GM19467 (cell line): ENCODE results near the gene LRMDA.

ENCODE experiments used
- ATAC-seq: cut with Tn5 transposase; IDR thresholded peaks from one replicate; pipeline ENCODE4 v1.9.1; 2021; ENCODE audit warnings: mild to moderate bottlenecking, moderate library complexity; ENCODE audit not compliant: unreplicated experiment

Gene LRMDA

GRCh38 chr10:75470901-75471300 lies 39.5 kb downstream of the LRMDA start:
- ATAC-seq: no peak

GRCh38 chr10:75472685-75473084 lies 41.3 kb downstream of the LRMDA start:
- ATAC-seq: no peak

DNA sequence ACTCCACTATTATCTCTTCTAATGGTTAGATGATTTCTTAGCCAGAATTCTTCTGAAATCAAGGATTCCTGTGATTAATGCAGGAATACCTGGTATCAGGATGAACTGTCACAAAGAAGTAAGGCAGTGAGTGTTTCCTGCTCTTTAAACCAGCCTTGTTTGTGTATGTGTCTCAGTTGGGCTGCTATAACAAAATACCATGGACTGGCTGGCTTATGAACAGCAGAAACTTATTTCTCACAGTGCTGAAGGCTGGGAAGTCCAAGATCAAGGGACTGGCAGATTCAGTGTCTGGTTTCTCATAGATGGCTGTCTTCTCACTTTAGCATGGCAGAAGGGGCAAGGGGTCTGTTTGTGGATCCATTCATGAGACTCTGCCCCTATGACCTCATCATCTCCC lies 42.7 kb downstream of the LRMDA start:
- ATAC-seq: no peak

DNA sequence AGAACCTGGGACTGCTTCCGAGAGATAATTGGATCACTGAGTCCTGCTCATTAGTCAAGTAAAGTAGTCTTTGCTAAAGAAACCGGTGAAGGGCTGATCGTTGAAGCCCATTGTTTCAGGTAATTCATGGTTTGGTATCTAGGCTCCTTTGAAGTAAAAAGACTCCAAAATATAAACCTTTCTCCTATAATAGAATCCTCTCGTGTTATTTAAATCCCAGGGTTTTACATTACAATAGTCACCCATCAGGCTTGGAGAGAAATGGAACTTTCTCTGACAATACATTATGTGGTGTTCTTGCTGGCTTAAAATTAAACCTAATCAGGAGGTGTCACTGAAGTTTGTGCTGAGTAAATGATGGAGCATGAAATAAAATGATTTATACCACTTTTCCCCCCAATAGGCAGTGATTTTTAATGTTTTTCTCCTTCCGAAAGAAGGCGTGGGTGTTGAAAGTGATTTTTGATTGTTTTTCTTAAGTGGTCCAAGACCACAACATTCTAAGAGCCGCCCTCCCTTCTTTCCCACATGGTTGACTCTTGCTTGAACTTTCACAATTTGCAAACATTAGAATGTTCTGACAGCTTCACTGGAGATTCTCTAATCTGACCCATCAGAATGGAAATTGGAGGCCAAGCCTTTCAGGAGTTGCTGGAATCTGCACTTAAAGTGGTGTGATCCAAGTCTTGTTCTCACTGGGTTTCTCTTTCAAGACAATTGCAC lies 44.2 kb downstream of the LRMDA start:
- no peak for ATAC-seq

DNA sequence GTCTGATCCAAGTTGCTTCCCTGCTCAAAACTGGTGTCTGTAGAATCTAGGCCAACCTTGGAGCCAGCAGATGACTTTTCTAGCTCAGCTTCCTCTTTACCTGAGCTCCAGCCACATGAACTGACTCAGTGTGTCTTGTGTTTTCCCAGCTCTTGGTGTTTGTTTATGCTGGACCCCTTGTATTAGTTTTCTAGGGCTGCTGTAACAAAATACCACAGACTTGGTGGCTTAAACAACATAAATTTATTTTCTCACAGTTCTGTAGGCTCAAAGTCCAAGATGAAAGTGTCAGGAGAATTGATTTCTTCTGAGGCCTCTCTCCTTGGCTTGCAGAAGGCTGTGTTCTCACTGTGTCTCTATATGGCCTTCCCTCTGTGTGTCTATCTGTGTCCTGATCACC lies 45.1 kb downstream of the LRMDA start:
- no peak for ATAC-seq

GRCh38 chr10:75476985-75477384 lies 45.6 kb downstream of the LRMDA start:
- ATAC-seq: no peak

DNA sequence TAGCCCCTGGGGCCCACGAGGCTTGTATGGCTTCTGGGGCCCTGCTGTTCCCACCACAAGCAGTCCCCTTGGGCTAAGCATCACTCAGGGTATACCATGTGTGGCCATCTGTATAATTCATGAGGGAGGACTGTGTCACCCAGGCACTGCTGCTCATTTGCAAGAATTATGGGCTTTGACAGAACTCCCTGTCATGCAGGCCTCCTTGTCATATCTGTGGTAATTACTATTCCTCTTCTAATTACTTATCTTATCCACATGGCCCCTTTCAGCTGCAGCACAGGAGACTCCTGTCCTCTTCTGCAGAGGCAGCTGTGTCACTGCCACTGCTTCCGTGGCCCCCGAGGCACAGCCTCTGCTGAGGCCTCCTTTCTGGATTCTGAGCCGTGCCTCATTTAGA lies 46.3 kb downstream of the LRMDA start:
- ATAC-seq: no peak

- no peak for ATAC-seq
Observed at GRCh38 chr10:75480374-75480773, 49.0 kb downstream of the LRMDA start.

- ATAC-seq: no peak
Observed at GRCh38 chr10:75483188-75483587, 51.8 kb downstream of the LRMDA start.

DNA sequence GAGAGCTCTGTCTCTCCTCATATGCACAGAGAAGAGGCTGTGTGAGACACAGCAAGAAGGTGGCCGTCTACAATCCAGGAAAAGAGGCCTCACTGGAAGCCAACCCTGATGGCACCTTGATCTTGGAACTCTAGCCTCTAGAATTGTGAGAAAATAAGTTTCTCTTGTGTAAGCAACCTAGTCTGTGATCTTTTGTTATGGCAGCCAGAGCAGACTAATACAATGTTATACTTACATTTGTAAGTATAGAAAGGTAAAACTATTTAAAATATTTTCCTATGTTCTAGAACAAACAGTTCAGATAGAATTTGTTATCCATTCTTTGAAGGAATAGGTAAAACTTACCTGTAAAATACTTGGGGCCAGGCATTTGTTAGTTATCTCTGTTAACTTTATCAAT lies 53.3 kb downstream of the LRMDA start:
- no peak for ATAC-seq

DNA sequence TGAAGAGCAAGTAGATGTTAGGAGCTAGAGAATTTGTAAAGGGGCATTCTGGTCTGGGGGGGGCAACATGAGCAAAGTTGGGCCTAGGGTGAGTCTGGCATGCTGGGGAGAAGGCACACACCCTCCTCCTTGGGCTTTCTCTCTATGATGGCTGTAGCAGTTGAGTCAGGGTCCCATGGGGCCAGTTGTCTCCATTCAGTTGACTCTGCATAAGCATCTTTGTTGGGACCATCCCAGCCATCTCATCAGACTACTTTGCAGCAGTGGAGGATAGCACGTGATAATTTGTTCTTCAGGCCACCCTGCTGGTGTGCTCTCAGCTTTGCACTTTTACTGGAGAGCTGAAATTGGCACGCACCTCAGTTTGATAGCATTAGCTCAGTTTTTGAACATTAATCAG lies 55.2 kb downstream of the LRMDA start:
- ATAC-seq: no peak

DNA sequence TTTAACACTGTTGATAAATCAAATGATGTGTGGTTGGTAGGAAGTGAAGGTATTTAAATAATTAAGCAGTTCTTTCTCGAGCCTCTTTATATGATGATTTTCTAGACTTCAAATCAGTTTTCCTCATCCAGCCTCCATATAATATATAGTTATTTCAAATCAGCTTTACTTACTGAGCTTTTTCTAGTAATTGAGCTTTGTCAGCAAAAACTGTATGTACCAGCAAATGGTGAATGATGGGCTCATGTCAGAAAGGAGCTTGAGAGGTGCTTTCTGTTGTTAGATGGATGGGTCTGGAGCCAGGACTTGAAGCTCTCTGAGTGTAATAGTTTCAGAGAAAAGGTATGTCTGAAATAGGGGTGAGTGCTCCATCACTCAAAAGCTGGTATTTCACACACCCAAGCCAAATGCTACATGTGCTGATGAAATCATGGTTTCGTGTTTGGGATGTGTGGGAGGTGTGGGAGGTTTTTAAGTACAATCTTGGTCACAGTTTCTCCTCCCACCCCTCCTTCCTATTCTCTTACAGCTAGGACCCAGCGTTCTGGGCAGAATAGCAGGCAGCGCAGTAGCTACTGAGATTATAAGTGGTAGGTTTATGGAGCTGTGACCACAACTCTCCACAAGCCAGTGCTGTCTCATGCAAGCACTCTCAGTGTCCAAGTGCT lies 55.8 kb downstream of the LRMDA start:
- peak; percentile 62 for ATAC-seq

DNA sequence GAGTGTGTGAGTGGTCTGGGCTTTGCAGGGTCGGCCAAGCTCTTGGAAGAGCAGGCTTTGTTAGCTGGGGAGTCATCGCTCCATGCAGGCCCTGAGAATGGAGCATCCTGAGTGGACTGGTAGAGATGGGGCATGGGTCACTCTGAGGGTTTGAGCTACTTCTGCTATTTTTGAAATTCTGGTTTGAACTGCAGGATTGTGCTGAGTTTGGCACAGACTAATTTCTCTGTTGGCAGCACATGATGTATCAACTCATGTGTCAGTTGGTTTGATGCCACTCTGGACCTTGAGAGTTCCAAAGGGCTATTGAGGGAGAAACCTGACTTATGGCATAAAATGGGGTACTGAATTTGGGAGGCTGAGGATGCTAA lies 56.3 kb downstream of the LRMDA start:
- ATAC-seq: no peak

DNA sequence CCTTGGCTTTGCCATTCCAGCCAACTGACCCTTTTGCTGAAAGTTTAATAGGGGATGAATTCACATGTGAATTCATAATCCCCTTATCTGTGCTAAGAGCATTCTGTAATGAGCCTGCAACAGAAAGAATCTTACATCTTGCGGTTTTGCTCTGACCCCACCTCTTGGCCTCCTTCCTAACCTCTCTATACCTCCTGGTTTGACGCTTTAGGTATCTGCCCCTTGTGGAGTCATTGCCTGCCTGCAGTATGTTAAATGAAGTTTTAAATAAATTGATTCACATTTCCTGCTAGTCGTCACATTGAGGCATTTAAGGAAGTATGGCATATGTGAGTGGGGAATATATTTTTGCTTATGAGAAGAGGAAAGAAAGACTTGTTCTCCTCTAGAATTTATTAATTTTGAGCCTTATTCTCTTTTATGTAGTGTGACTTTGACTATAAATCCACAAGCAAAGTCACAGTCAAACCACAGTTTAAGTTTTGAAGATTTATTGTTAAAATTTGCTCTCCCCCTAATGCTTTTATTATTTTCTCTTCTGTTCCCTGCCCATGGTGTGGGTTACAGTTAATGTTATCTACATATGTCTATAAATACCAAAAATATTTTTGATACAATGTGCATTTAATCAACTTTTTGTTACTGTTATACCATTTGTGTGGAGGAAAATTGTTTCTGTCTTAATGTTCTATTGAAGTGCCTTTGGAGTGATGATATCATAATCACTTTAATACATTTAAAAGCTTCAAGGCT lies 60.9 kb downstream of the LRMDA start:
- ATAC-seq: no peak

- no peak for ATAC-seq
Observed at GRCh38 chr10:75493464-75493863, 62.0 kb downstream of the LRMDA start.

- no peak for ATAC-seq
Observed at GRCh38 chr10:75495434-75496190, 64.2 kb downstream of the LRMDA start.

DNA sequence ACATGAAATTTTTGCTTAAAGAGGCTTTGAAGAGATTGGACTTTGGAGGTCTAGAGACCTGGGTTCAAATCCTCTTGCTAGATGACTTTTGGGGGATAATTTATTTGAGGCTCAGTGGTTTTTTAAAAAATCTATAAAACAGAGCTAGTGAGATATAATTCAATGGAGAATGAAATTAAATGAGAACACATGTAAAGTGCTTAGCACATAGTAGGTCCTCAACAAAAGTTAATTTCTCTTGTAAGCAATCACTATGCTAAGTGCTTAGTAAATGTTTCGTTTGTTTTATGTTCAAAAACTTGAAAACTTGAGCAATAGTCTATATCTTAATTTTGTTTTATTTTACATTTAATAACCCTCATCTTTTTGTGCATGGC lies 64.8 kb downstream of the LRMDA start:
- no peak for ATAC-seq

GRCh38 chr10:75497997-75498883 lies 66.8 kb downstream of the LRMDA start:
- ATAC-seq: no peak

GRCh38 chr10:75498884-75499350 lies 67.5 kb downstream of the LRMDA start:
- ATAC-seq: no peak

GRCh38 chr10:75499556-75500160 lies 68.2 kb downstream of the LRMDA start:
- no peak for ATAC-seq
